Brain microvascular endothelial cell (primary cell): Measurements from ENCODE around the gene ALDH16A1.

Experiments used
- DNase-seq: peaks from one replicate; pipeline ENCODE4 v3.0.0-alpha.2; 2020
- H3K27ac ChIP-seq: fragments of 250-450 bp; sonication (Bioruptor Pico); 2 replicates; pipeline ENCODE4 v1.5.1; 2020; ENCODE audit warnings: mild to moderate bottlenecking, moderate library complexity
- H3K27me3 ChIP-seq: fragments of 250-450 bp; sonication (Bioruptor Pico); replicated peaks from 2 replicates; pipeline ENCODE4 v1.5.1; 2020; ENCODE audit warnings: mild to moderate bottlenecking
- H3K36me3 ChIP-seq: fragments of 250-450 bp; sonication (Bioruptor Pico); replicated peaks from 2 replicates; pipeline ENCODE4 v1.5.1; 2020; ENCODE audit warnings: mild to moderate bottlenecking
- H3K4me3 ChIP-seq: 2 replicates; pipeline ENCODE4 v1.5.1; 2011; ENCODE audit warnings: low read depth, mild to moderate bottlenecking, control low read depth, low read length, moderate library complexity
- in situ Hi-C: cut with HindIII; loops from 2 replicates; pipeline ENCODE4 v1.10.0; 2017; ENCODE audit warnings: low sequenced_read_pairs, low pct_ligation_motif_present
- TF ChIP-seq, protein P1 (sequence below): IDR thresholded peaks from 2 replicates; pipeline ENCODE4 v1.5.1; 2011; ENCODE audit warnings: low read depth, mild to moderate bottlenecking, moderate library complexity, low read length, control low read depth, inconsistent platforms; ENCODE audit errors: missing control alignments

Gene ALDH16A1

GRCh38 chr19:49496574-49497008 lies 43.6 kb downstream of the ALDH16A1 start:
- no peak for DNase-seq
- H3K27me3 ChIP-seq: no peaks in the 10 kb centered on the region
- peaks cover 52% of the 10 kb centered on the region for H3K36me3 ChIP-seq
- H3K27ac ChIP-seq: peak overlapping the region; percentile 92
- H3K4me3 ChIP-seq: peak overlapping the region; percentile 70
- TF ChIP-seq, protein P1, sequence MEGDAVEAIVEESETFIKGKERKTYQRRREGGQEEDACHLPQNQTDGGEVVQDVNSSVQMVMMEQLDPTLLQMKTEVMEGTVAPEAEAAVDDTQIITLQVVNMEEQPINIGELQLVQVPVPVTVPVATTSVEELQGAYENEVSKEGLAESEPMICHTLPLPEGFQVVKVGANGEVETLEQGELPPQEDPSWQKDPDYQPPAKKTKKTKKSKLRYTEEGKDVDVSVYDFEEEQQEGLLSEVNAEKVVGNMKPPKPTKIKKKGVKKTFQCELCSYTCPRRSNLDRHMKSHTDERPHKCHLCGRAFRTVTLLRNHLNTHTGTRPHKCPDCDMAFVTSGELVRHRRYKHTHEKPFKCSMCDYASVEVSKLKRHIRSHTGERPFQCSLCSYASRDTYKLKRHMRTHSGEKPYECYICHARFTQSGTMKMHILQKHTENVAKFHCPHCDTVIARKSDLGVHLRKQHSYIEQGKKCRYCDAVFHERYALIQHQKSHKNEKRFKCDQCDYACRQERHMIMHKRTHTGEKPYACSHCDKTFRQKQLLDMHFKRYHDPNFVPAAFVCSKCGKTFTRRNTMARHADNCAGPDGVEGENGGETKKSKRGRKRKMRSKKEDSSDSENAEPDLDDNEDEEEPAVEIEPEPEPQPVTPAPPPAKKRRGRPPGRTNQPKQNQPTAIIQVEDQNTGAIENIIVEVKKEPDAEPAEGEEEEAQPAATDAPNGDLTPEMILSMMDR: no peak
- in situ Hi-C loops: no loop called here

- Histone ChIP-seq H3K27me3 (no peaks in the 10 kb centered on the region), H3K36me3 (peaks cover 46% of the 10 kb centered on the region), H3K4me3 (peak overlapping the region; percentile 70), H3K27ac (peak overlapping the region; percentile 92)
- peak; percentile 47 for DNase-seq
- in situ Hi-C loops: no loop called here
- TF ChIP-seq, protein P1: no peak
Measured at GRCh38 chr19:49497047-49497788, 44.2 kb downstream of the ALDH16A1 start.

DNA sequence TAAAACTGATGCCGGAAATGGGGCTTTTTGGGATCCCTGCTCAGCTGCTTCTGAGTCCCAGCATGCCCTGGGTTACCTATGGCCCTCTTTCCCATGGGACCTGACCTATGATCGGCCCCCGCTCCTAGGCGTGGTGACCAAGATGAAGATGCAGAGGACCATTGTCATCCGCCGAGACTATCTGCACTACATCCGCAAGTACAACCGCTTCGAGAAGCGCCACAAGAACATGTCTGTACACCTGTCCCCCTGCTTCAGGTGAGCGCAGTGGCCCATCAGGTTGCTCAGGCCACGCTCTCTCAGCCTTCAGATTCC lies 44.7 kb downstream of the ALDH16A1 start:
- Histone ChIP-seq H3K36me3 (peaks cover 41% of the 10 kb centered on the region), H3K27me3 (no peaks in the 10 kb centered on the region), H3K27ac (no peak overlapping the region), H3K4me3 (peak overlapping the region; percentile 70)
- in situ Hi-C loops: no loop called here
- DNase-seq: no peak
- TF ChIP-seq, protein P1: no peak

DNA sequence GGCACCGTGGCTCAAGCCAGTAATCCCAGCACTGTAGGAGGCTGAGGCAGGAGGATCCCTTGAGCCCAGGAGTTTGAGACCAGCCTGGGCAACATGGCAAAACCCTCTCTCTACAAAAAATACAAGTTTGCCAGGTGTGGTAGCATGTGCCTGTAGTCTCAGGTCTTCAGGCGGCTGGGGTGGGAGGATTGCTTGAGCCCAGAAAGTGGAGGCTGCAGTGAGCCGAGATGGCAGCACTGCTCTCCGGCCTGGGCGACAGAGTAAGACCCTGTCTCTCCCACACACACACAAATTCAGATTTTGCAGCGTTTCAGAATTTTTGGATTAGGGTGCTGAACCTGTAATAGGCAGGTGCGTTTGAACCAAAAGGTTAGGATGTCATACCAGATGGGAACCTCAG lies 45.5 kb downstream of the ALDH16A1 start:
- no peak for DNase-seq
- no peak overlapping the region for H3K27ac ChIP-seq
- in situ Hi-C loops: no loop called here

GRCh38 chr19:49499030-49499670 lies 46.1 kb downstream of the ALDH16A1 start:
- TF ChIP-seq, protein P1: no peak
- H3K36me3 ChIP-seq: peaks cover 33% of the 10 kb centered on the region
- no peak overlapping the region for H3K27ac ChIP-seq
- H3K4me3 ChIP-seq: peak overlapping the region; percentile 12
- DNase-seq: no peak
- H3K27me3 ChIP-seq: no peaks in the 10 kb centered on the region
- in situ Hi-C loops: no loop called here

More for the DNA sequence above, 45.5 kb downstream of the ALDH16A1 start:
- H3K36me3 ChIP-seq: peaks cover 33% of the 10 kb centered on the region
- TF ChIP-seq, protein P1: no peak
- H3K27me3 ChIP-seq: no peaks in the 10 kb centered on the region
- H3K4me3 ChIP-seq: peak overlapping the region; percentile 70
